Stimulated activated CD8-positive, alpha-beta memory T cell treated with anti-CD3 and anti-CD28 coated beads, Interleukin-15, amount 100 ng/mL, for 1 hour (primary cell): ENCODE measurements around the gene DPYSL4.

Experiments
- DNase-seq: peaks from one replicate; pipeline ENCODE4 v3.0.0-alpha.2; 2020; ENCODE audit warnings: low read depth

The DPYSL4 gene

DNA sequence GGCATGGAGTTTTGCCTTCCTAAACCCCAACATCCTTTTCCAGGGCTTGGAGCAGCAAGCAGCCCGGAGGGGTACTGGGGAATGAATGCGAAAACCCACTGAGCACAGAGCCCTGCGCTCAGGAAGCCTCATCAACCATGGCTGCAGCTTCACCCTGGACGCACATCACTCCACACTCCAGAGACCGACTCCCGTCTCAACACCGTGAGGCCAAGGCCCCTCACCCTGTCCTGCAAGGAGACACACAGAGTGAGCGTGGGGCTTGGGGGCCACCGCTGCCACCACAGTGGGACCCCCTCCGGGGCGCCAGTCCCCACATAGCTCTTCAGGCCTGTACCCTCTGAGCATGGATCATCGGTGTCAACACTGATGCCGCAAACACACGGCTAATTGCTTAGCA, 41.9 kb downstream of the DPYSL4 start:
- no peak for DNase-seq

DNA sequence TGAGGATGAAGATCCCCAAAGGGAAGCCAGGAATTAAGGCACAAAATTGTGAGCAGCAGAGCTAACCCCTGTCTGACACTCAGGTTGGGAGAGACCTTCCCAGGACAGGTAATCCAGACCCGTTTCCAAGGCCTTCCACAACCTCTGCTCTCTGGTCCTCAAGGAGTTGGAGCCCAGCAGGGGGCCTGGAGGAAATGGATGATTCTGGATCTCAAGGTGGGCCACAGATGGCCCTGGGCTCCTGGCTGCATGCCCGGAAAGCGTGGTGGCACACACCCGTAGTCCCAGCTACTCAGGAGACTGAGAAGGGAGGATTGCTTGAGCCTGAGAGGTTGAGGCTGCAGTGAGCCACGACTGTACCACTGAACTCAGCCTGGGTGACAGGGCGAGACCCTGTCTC, 42.3 kb downstream of the DPYSL4 start:
- no peak for DNase-seq

GRCh38 chr10:132229834-132230556, 43.2 kb downstream of the DPYSL4 start:
- DNase-seq: no peak

DNA sequence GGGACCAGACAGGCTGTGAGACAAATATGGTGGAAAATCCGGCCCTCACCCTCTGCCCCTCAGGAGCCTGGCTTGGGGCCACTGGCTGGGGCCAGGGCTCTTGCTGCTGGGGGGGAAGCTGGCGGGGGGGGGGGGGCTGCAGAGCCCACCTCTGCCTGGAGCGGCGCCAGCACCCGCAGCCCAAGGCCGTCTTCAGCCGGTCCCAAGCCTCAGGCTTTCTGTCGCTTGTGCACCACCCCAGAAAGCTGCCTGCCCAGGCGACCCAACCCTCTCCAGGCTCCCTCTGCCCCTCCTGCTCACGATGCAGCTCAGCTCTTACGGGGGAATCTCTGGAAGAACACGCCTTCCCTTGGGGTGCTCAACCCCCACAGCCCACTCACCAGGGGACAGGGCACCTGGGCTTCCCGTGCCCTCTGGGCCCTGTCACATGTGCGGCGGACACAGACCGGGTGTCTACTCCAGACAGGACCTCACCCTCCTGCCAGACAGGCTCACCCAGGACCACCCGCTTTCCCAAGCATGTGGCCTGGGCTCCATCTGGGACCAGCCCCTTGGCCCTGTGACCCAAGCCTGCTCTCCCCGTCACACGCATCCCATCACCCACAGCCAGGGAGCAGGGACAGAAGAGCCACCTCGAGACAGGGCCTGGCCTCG, 43.9 kb downstream of the DPYSL4 start:
- no peak for DNase-seq

GRCh38 chr10:132231656-132232022, 44.9 kb downstream of the DPYSL4 start:
- no peak for DNase-seq

DNA sequence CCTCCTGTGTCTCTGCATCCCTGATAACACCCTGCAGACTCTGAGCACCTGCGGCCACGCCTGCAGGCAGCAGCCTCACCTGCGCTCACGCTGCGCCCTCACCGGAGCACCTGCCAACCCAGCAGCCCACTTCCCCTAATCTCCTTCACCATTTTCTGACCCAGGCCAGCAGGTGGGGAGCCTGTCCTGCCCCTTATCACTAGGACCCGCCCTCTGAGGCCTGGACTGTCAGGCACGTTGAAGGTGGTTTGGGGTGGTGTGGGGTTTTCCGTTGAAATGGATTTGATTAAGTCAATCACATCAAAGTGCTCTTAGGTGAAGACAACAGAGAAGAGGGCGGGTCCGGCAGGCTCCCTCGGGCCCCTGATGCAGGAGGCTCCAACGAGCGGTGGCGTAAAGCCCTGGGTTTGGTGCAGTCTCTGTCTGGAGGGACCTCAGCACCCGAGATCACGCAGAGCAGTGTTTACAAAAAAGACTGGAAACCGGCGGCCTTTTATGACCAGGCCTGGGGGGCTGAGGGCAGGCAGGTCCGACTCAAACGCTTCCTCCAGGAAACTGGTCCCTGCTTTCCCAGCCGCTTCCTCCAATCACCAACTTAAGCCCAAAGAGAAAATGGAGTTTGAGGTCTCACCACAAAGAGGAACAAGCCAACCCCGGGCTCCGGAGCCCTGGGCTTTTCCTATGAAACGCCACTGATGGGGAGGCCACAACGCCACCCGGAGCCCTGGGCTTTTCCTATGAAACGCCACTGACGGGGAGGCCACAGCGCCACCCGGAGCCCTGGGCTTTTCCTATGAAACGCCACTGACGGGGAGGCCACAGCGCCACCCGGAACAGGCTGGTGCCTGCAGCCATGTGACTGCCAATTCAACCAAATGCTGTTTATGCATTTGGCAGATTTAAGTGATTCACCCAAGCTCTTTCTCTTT, 45.5 kb downstream of the DPYSL4 start:
- no peak for DNase-seq

DNA sequence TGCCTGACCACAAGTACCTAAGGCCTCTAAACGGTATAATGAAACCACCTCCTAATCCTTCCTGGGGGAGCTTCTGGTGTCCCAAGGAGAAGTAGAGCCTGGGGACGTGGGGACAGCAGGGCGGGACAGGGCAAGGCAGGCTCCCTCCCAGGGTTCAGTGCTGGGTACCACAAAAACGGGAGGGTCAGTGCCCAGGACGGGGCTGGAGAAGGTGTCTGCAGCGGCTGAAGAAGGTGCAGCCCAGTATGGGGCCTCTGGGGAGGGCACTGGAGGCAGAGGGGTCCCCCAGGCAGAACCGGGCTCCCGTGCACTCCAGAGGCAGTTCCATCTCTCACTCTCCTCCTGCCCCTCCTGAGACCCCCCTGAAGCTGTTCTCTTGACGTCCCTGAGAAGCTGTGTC, 46.2 kb downstream of the DPYSL4 start:
- no peak for DNase-seq

GRCh38 chr10:132233501-132234085, 46.8 kb downstream of the DPYSL4 start:
- DNase-seq: no peak

- DNase-seq: no peak
These were observed 48.1 kb downstream of the DPYSL4 start for GRCh38 chr10:132234860-132235259.

- DNase-seq: no peak
These were observed 49.4 kb downstream of the DPYSL4 start for GRCh38 chr10:132236161-132236560.

DNA sequence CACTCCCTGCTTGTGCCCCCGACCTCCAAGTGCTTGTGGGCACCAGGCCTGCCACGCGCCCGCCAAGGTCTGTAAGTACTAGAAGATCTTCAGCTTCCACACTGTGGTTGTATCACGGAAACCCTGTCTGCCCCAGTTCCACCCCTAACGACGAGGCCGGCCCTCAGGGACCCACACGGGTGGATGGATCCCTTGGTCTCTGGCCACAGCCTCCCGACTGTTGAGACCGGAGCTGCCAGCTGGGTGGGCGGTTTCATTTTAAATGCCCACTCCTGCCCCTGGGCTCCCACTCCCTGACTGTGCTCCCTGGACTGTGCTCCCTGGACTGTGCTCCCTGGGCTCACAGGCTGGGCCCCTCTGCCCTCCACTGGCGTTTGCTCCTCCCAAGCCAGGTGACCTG, 50.1 kb downstream of the DPYSL4 start:
- DNase-seq: no peak

DNA sequence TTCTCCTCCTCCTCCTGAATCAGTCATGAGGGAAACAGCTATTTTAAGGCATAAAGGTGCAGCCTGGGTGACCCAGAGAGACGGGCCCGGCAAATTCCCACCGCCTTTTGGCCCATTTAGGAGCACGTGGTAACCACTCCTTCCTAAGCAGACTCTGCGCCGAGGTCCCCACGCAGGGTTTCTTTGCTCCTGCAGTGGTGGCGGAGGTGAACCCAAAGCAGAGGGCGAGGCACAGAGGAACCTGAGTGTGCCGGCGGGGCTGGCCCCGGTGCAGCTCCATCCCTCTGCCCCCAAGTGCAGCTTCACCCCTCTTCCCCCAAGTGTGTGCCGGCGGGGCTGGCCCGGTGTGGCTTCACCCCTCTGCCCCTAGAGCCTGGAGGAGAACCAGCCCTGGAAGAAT, 50.6 kb downstream of the DPYSL4 start:
- DNase-seq: no peak

GRCh38 chr10:132237871-132238270, 51.1 kb downstream of the DPYSL4 start:
- no peak for DNase-seq

DNA sequence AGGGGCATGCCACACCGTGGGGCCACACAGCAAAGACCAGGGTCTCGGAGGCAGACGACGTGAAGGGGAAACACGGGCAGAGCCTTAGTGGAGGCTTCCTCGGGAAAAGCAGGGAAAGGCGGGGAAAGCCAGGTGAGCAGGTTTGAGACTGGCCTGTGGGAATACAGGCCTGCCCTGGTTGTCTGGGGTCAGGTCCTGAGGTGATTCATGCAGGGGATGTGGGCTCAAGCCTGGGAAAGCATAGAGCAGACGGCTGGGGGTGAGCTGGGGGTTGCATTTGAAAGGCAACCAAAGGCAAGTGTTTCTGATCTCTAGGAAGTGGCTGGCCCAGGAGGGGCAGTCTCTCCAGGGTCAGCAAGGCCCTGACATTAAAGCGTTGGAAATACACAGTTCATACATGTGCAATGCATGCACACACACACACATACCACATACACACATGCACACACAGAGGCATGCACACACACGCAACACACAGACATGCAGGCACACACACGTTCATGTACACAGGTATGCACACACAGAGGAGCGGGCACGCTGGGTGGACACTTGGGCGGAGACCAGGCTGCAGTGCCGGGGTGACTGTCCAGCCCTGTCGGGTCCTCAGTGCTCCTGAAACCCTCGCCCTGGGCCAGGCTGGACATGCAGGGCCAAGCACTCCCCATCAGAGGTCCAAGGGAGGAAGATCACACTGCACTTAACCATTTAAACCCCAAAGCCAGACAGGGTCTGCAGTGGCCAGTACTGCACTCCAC, 51.8 kb downstream of the DPYSL4 start:
- DNase-seq: no peak

- DNase-seq: no peak
These were observed 52.6 kb downstream of the DPYSL4 start for GRCh38 chr10:132239126-132240031.

GRCh38 chr10:132240156-132240555, 53.4 kb downstream of the DPYSL4 start:
- DNase-seq: no peak

DNA sequence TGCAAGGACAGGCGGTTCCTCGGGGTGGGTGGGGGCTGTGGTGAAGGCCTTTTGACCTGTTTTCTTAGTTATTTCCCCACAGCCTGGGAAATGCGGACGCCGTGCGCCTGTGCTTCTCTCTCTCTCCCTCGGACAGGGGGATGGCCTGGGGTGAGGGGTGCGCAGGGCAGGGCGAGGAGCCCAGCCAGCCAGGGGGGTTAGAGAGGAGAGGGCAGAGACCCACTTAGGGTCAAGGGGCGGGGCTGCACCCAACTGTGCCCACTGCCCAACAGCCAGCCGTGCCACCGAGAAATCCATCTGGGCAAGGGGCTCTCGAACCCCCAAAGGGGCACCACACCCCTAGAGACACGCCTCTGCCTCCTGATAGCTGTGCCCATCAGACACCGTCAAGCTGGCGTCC, 53.8 kb downstream of the DPYSL4 start:
- no peak for DNase-seq

DNA sequence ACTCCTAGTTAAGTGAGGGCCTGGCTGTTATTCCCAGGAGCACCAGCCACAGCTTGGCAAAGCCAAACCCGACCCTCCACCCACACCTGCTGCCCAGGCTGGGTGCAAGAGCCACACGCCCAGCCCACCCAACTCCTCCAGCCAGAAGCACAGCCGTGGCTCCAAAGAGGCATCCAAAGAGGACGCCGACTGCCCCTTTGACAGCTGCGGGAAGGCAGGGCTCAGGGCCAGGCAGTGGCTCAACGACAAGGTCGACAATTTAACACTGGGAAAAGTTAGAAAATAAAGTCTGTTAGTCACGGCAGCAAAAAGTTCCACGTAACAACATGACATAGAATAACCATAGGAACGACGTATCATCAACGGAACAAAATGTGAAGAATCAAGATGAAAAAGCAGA, 54.3 kb downstream of the DPYSL4 start:
- DNase-seq: no peak

DNA sequence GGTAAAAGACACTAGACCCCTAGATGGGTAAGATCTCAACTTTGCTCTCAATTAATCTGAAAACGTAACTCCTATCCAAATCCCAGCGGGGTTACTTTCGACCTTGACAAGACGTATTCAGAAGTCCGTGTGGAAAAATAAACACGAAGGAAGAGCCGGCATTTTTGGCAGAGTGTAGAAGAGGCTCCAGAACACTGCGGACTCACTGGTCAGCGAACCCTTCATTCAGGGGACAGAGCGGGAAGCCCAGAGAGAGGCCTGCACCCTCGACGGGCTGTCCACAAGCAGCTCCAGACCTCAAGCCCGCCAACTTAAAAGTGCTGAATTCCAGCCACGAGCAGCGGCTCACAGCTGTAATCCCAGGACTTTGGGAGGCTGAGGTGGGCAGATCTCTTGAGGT, 54.7 kb downstream of the DPYSL4 start:
- DNase-seq: no peak

GRCh38 chr10:132242103-132242840, 55.5 kb downstream of the DPYSL4 start:
- no peak for DNase-seq
